ENCODE data around the gene RAPGEF1.

- TF ChIP-seq EZH2 (optimal IDR thresholded peaks at IDR 0.05; ENCODE audit: low read depth, low read length) (no peak), CTCF (IDR thresholded peaks at IDR 0.05; ENCODE audit: low read length) (no peak)
These were observed 49.4 kb downstream of the RAPGEF1 start for GRCh38 chr9:131690462-131690861.
